ENCODE results near the gene NDUFB10.
"Not testable (repeated sequence)": the region's sequence is repeated elsewhere in the genome, so short reads cannot be mapped to it uniquely, and the experiment has no call there.

Gene NDUFB10

DNA sequence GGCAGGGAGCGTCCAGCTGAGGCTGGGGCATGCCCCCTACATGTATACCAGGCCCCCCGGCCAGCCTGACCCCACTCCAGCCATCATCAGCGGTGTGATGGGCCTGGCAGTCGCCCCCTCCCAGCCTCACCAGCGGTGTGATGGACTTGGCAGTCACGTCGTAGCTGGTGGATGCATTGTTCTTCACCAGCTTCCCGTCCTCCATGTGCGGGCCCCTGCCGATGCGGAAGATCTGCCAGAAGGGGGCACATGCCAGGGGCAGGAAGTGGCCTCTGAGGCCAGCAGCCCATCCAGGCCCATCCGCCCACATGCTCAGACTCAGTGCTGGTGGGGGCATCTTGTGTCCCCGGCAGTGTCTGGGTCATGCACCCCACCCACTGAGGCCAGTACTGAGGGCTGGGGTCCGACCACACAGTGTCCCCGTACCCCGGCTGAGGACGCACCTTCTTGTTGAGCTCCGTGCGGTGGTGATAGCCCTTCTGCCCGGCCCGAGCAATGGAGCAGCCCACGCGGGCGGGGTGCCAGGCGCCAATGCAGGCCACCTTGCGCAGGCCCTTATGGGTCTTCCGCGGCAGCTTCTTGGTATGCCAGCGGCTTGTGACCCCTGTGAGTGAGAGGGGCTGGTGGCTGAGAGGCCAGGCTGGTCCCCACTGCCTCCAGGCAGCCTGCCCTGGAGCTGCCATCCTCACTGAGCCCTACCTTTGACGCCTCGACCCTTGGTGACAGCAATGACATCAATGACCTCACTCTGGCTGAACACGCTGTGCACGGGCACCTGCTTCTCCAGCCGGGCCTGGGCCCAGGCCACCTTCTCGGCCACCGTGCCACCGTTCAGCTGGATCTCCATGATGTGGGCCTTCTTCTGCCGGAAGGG lies 12.6 kb upstream of the NDUFB10 start:
- Histone ChIP-seq H3K9me3 (ENCODE audit: control insufficient read depth in 5 of 5, low read length in 5 of 5) (no peaks in the 10 kb centered on the region), H3K4me1 (ENCODE audit: control insufficient read depth in 5 of 5, insufficient read depth in 5 of 5, low read length in 5 of 5) (peaks cover 4 to 24% (median 18%) of the 10 kb centered on the region in 5 donors), H3K4me3 (ENCODE audit: low read depth in 1 of 5, low read length in 5 of 5) (no peak overlapping the region), H3K9ac (ENCODE audit: low read length in 5 of 5) (no peak overlapping the region), H3K27ac (ENCODE audit: low read depth, low read length) (no peak overlapping the region), H3K36me3 (ENCODE audit: control insufficient read depth in 5 of 5, insufficient read depth in 5 of 5, low read length in 5 of 5) (no peaks in the 10 kb centered on the region), H3K27me3 (ENCODE audit: control insufficient read depth in 5 of 5, insufficient read depth in 4 of 5, low read length in 5 of 5) (no peaks in the 10 kb centered on the region)

DNA sequence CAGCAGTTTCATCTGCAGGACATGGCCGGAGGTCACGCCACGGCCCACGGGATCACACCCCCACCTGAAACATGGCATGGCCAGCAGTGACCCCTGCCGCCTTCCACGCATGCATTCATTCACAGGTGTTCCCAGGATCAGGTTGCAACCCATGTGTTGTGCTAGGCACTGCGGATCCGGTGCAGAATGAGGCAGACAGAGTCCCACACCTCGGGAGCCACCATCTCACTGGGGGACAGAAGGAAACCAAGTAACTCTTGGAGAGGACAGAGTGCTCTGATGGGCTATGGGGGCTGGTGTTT lies 12.0 kb upstream of the NDUFB10 start:
- peaks cover 0 to 18% (median 12%) of the 10 kb centered on the region in 5 donors for H3K4me1 ChIP-seq (ENCODE audit: control insufficient read depth in 5 of 5, insufficient read depth in 5 of 5, low read length in 5 of 5)
- no peak overlapping the region for H3K27ac ChIP-seq (ENCODE audit: low read depth, low read length)
- no peak overlapping the region for H3K9ac ChIP-seq (ENCODE audit: low read length in 5 of 5)
- no peak overlapping the region for H3K4me3 ChIP-seq (ENCODE audit: low read depth in 1 of 5, low read length in 5 of 5)
- no peaks in the 10 kb centered on the region for H3K27me3 ChIP-seq (ENCODE audit: control insufficient read depth in 5 of 5, insufficient read depth in 4 of 5, low read length in 5 of 5)
- H3K36me3 ChIP-seq (ENCODE audit: control insufficient read depth in 5 of 5, insufficient read depth in 5 of 5, low read length in 5 of 5), result no peaks in the 10 kb centered on the region
- no peaks in the 10 kb centered on the region for H3K9me3 ChIP-seq (ENCODE audit: control insufficient read depth in 5 of 5, low read length in 5 of 5)

DNA sequence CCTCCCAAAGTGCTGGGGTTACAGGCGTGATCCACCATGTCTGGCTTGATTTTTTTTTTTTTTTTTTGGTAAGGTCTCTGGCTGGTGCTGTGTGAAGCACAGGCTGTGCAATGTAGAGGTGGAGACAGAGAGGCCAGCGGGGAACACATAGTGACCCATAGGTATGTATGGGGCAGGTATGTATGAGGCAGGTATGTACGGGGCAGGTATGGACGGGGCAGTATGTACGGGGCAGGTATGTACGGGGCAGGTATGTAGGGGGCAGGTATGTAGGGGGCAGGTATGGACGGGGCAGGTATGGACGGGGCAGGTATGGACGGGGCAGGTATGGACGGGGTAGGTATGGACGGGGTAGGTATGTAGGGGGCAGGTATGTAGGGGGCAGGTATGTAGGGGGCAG lies 9.8 kb upstream of the NDUFB10 start:
- no peak overlapping the region for H3K27ac ChIP-seq (ENCODE audit: low read depth, low read length)
- peaks cover 0 to 4% (median 0%) of the 10 kb centered on the region in 5 donors for H3K27me3 ChIP-seq (ENCODE audit: control insufficient read depth in 5 of 5, insufficient read depth in 4 of 5, low read length in 5 of 5)
- no peaks in the 10 kb centered on the region for H3K4me1 ChIP-seq (ENCODE audit: control insufficient read depth in 5 of 5, insufficient read depth in 5 of 5, low read length in 5 of 5)
- H3K36me3 ChIP-seq (ENCODE audit: control insufficient read depth in 5 of 5, insufficient read depth in 5 of 5, low read length in 5 of 5), result no peaks in the 10 kb centered on the region
- H3K4me3 ChIP-seq (ENCODE audit: low read depth in 1 of 5, low read length in 5 of 5), result no peak overlapping the region
- H3K9ac ChIP-seq (ENCODE audit: low read length in 5 of 5), result no peak overlapping the region
- no peaks in the 10 kb centered on the region for H3K9me3 ChIP-seq (ENCODE audit: control insufficient read depth in 5 of 5, low read length in 5 of 5)

DNA sequence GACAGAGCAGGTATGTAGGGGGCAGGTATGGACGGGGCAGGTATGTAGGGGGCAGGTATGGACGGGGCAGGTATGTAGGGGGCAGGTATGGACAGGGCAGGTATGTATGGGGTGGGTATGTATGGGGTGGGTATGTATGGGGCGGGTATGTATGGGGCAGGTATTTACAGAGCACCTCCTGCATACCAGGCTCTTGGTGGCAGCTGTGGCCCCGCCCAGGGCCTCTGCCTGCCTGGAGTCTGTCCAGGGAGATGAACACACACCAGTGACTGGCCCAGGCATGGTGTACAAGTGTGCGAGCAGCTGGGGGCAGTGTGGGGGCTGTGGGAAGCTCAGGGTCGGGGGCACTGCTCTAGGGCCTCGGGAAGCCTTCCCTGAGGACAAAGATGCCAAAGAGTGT lies 9.3 kb upstream of the NDUFB10 start:
- Histone ChIP-seq H3K27me3 (ENCODE audit: control insufficient read depth in 5 of 5, insufficient read depth in 4 of 5, low read length in 5 of 5) (peaks cover 0 to 4% (median 0%) of the 10 kb centered on the region in 5 donors), H3K27ac (ENCODE audit: low read depth, low read length) (no peak overlapping the region), H3K9ac (ENCODE audit: low read length in 5 of 5) (no peak overlapping the region), H3K9me3 (ENCODE audit: control insufficient read depth in 5 of 5, low read length in 5 of 5) (no peaks in the 10 kb centered on the region), H3K4me3 (ENCODE audit: low read depth in 1 of 5, low read length in 5 of 5) (no peak overlapping the region), H3K36me3 (ENCODE audit: control insufficient read depth in 5 of 5, insufficient read depth in 5 of 5, low read length in 5 of 5) (no peaks in the 10 kb centered on the region), H3K4me1 (ENCODE audit: control insufficient read depth in 5 of 5, insufficient read depth in 5 of 5, low read length in 5 of 5) (no peaks in the 10 kb centered on the region)

DNA sequence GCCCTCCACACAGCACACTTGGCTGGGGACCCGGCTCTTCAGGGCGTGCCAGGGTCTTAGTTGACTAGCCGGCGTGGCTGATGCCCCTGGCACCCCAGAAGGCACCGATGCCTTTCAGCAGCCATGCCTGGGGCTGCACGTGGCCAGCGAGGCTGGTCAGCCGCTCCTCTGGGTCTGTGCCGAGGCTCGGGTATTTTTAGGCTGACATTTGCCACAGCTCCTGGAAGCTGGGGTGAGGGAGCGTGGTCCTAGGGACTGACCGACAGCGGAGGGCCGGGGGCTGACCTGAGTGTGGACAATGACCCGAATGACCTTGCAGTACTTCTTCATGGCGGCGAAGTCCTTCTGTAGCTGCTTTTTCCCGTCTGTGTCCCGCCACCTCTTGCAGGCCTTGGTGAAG lies 8.8 kb upstream of the NDUFB10 start:
- H3K36me3 ChIP-seq (ENCODE audit: control insufficient read depth in 5 of 5, insufficient read depth in 5 of 5, low read length in 5 of 5), result no peaks in the 10 kb centered on the region
- H3K4me3 ChIP-seq (ENCODE audit: low read depth in 1 of 5, low read length in 5 of 5), result no peak overlapping the region
- peaks cover 0 to 4% (median 0%) of the 10 kb centered on the region in 5 donors for H3K27me3 ChIP-seq (ENCODE audit: control insufficient read depth in 5 of 5, insufficient read depth in 4 of 5, low read length in 5 of 5)
- no peak overlapping the region for H3K9ac ChIP-seq (ENCODE audit: low read length in 5 of 5)
- H3K27ac ChIP-seq (ENCODE audit: low read depth, low read length), result no peak overlapping the region
- no peaks in the 10 kb centered on the region for H3K4me1 ChIP-seq (ENCODE audit: control insufficient read depth in 5 of 5, insufficient read depth in 5 of 5, low read length in 5 of 5)
- H3K9me3 ChIP-seq (ENCODE audit: control insufficient read depth in 5 of 5, low read length in 5 of 5), result no peaks in the 10 kb centered on the region

DNA sequence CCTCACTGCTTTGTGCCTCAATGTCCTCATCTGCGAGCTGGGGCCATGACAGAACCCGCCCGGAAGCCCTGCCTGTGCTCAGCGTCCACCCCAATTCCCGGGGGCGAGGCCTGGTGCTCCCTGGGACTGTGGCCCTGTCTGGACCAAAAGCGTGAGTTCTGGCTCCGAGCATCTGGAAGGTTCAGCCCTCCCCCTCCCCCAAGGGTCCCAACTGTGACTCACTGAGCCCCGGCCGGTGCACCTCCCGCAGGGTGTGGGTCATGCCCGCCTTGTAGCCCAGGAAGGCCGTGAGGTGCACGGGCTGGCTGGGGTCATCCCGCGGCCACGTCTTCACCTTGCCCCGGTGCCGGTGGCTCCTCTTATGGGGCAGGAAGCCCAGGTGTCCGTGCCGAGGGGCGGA lies 5.6 kb upstream of the NDUFB10 start:
- no peaks in the 10 kb centered on the region for H3K9me3 ChIP-seq (ENCODE audit: control insufficient read depth in 5 of 5, low read length in 5 of 5)
- H3K36me3 ChIP-seq (ENCODE audit: control insufficient read depth in 5 of 5, insufficient read depth in 5 of 5, low read length in 5 of 5), result no peaks in the 10 kb centered on the region
- H3K9ac ChIP-seq (ENCODE audit: low read length in 5 of 5), result no peak overlapping the region
- peaks cover 0 to 2% (median 1%) of the 10 kb centered on the region in 5 donors for H3K4me1 ChIP-seq (ENCODE audit: control insufficient read depth in 5 of 5, insufficient read depth in 5 of 5, low read length in 5 of 5)
- no peak overlapping the region for H3K27ac ChIP-seq (ENCODE audit: low read depth, low read length)
- no peak overlapping the region for H3K4me3 ChIP-seq (ENCODE audit: low read depth in 1 of 5, low read length in 5 of 5)
- H3K27me3 ChIP-seq (ENCODE audit: control insufficient read depth in 5 of 5, insufficient read depth in 4 of 5, low read length in 5 of 5), result peaks cover 0 to 4% (median 0%) of the 10 kb centered on the region in 5 donors

DNA sequence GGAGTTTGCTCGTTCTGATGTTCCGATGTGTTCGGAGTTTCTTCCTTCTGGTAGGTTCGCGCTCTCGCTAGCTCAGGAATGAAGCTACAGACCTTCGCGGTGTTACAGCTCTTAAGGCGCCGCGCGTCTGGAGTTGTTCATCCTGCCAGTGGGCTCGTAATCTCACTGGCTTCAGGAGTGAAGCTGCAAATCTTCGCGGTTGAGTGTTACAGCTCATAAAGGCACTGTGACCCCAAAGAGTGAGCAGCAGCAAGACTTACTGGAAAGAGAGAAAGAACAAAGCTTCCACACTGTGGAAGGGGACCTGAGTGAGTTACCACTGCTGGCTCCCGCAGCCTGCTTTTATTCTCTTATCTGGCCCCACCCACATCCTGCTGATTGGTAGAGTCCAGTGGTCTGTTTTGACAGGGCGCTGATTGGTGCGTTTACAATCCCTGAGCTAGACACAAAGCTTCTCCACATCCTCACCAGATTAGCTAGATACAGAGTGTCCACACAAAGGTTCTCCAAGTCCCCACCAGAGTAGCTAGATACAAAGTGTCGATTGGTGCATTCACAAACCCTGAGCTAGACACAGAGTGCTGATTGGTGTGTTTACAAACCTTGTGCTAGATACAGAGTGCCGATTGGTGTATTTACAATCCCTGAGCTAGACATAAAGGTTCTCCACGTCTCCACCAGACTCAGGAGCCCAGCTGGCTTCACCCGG lies 1.8 kb upstream of the NDUFB10 start:
- not testable (repeated sequence) for H3K9ac ChIP-seq (ENCODE audit: low read length in 5 of 5); H3K4me3 ChIP-seq (ENCODE audit: low read depth in 1 of 5, low read length in 5 of 5); H3K27ac ChIP-seq (ENCODE audit: low read depth, low read length); H3K27me3 ChIP-seq (ENCODE audit: control insufficient read depth in 5 of 5, insufficient read depth in 4 of 5, low read length in 5 of 5); H3K9me3 ChIP-seq (ENCODE audit: control insufficient read depth in 5 of 5, low read length in 5 of 5)
- Histone ChIP-seq H3K36me3 (ENCODE audit: control insufficient read depth in 5 of 5, insufficient read depth in 5 of 5, low read length in 5 of 5) (peaks cover 0 to 19% (median 16%) of the 10 kb centered on the region in 5 donors), H3K4me1 (ENCODE audit: control insufficient read depth in 5 of 5, insufficient read depth in 5 of 5, low read length in 5 of 5) (peaks cover 3 to 24% (median 23%) of the 10 kb centered on the region in 5 donors)

DNA sequence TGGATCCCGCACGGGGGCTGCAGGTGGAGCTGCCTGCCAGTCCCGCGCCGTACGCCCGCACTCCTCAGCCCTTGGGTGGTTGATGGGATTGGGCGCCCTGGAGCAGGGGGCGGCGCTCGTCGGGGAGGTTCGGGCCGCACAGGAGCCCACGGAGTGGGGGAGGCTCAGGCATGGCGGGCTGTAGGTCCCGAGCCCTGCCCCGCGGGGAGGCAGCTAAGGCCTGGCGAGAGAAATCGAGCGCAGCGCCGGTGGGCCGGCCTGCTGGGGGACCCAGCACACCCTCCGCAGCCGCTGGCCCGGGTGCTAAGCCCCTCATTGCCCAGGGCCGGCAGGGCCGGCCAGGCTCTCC lies 1.2 kb upstream of the NDUFB10 start:
- H3K9ac ChIP-seq (ENCODE audit: low read length in 5 of 5); H3K4me3 ChIP-seq (ENCODE audit: low read depth in 1 of 5, low read length in 5 of 5); H3K27me3 ChIP-seq (ENCODE audit: control insufficient read depth in 5 of 5, insufficient read depth in 4 of 5, low read length in 5 of 5); H3K9me3 ChIP-seq (ENCODE audit: control insufficient read depth in 5 of 5, low read length in 5 of 5); H3K27ac ChIP-seq (ENCODE audit: low read depth, low read length): not testable (repeated sequence)
- Histone ChIP-seq H3K4me1 (ENCODE audit: control insufficient read depth in 5 of 5, insufficient read depth in 5 of 5, low read length in 5 of 5) (peaks cover 3 to 26% (median 24%) of the 10 kb centered on the region in 5 donors), H3K36me3 (ENCODE audit: control insufficient read depth in 5 of 5, insufficient read depth in 5 of 5, low read length in 5 of 5) (peaks cover 0 to 24% (median 20%) of the 10 kb centered on the region in 5 donors)

DNA sequence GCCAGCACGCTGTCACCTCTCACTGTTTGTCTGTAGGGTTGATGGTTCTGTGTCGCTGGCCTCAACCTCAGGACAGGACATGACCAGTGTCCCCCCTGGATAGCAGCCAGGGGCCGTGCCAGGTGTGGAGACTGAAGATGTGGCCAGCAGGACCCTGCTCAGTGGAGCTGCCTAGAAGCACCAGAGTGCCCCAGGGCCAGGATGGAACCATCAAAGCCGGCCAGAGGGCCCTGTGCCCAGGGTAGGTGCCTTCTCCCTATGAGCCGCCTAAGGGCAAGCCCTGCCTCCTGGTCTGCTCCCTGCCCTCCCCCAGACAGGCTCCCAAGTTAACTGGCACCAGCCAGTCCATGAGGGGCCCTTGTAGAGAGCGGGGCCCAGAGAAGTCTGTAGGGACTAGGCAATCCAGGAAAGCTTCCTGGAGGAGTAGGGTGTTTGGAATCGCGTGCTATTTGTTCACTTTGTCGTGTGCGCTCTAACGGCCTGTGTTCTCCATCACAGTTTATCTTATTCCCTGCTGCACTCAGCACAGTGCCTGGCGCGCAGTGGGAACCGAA lies 546 bp upstream of the NDUFB10 start:
- H3K27me3 ChIP-seq (ENCODE audit: control insufficient read depth in 5 of 5, insufficient read depth in 4 of 5, low read length in 5 of 5), result peaks cover 0 to 4% (median 0%) of the 10 kb centered on the region in 5 donors
- no peaks in the 10 kb centered on the region for H3K9me3 ChIP-seq (ENCODE audit: control insufficient read depth in 5 of 5, low read length in 5 of 5)
- H3K36me3 ChIP-seq (ENCODE audit: control insufficient read depth in 5 of 5, insufficient read depth in 5 of 5, low read length in 5 of 5), result peaks cover 0 to 27% (median 23%) of the 10 kb centered on the region in 5 donors
- H3K27ac ChIP-seq (ENCODE audit: low read depth, low read length), result peak overlapping the region; percentile 65
- H3K4me1 ChIP-seq (ENCODE audit: control insufficient read depth in 5 of 5, insufficient read depth in 5 of 5, low read length in 5 of 5), result peaks cover 3 to 31% (median 28%) of the 10 kb centered on the region in 5 donors
- peak overlapping the region; percentile 33 to 91 (median 75) for H3K4me3 ChIP-seq (ENCODE audit: low read depth in 1 of 5, low read length in 5 of 5)
- peak overlapping the region in 4 of 5 donors; percentile 5 to 82 (median 68) for H3K9ac ChIP-seq (ENCODE audit: low read length in 5 of 5)
